ENCODE measurements around the gene MEPCE.
A peak's percentile ranks its signal among the peaks of the same experiment; 100 is the strongest.

The MEPCE gene

GRCh38 chr7:100476903-100477870, 47.6 kb downstream of the MEPCE start (continued):
- TF ChIP-seq ZNF558 (tag by site-specific recombination; IDR thresholded peaks at IDR 0.05) = no peak
- TF ChIP-seq KLF10 (tag by site-specific recombination; IDR thresholded peaks at IDR 0.05) = peak; percentile 47; the same call in 1 of the 2 replicates
- TF ChIP-seq, protein P1, sequence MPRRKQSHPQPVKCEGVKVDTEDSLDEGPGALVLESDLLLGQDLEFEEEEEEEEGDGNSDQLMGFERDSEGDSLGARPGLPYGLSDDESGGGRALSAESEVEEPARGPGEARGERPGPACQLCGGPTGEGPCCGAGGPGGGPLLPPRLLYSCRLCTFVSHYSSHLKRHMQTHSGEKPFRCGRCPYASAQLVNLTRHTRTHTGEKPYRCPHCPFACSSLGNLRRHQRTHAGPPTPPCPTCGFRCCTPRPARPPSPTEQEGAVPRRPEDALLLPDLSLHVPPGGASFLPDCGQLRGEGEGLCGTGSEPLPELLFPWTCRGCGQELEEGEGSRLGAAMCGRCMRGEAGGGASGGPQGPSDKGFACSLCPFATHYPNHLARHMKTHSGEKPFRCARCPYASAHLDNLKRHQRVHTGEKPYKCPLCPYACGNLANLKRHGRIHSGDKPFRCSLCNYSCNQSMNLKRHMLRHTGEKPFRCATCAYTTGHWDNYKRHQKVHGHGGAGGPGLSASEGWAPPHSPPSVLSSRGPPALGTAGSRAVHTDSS (tag by site-specific recombination; IDR thresholded peaks at IDR 0.05) = 0 out of 2 replicates have a peak, but pooled peaks have one; percentile 9
- no peak for TF ChIP-seq ZNF211 (tag by site-specific recombination; IDR thresholded peaks at IDR 0.05; ENCODE audit: low read depth)
- TF ChIP-seq HIC1 (tag by site-specific recombination; IDR thresholded peaks at IDR 0.05) = peak; percentile 49
- TF ChIP-seq ZNF792 (tag by site-specific recombination; IDR thresholded peaks at IDR 0.05) = no peak
- TF ChIP-seq SALL2 (tag by site-specific recombination; IDR thresholded peaks at IDR 0.05; ENCODE audit: borderline replicate concordance) = no peak
- TF ChIP-seq, protein P2, sequence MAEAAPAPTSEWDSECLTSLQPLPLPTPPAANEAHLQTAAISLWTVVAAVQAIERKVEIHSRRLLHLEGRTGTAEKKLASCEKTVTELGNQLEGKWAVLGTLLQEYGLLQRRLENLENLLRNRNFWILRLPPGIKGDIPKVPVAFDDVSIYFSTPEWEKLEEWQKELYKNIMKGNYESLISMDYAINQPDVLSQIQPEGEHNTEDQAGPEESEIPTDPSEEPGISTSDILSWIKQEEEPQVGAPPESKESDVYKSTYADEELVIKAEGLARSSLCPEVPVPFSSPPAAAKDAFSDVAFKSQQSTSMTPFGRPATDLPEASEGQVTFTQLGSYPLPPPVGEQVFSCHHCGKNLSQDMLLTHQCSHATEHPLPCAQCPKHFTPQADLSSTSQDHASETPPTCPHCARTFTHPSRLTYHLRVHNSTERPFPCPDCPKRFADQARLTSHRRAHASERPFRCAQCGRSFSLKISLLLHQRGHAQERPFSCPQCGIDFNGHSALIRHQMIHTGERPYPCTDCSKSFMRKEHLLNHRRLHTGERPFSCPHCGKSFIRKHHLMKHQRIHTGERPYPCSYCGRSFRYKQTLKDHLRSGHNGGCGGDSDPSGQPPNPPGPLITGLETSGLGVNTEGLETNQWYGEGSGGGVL (tag by site-specific recombination; IDR thresholded peaks at IDR 0.05) = peak; percentile 39; the same call in 1 of the 2 replicates
- TF ChIP-seq ZNF26 (tag by site-specific recombination; IDR thresholded peaks at IDR 0.05) = no peak
- no peak for TF ChIP-seq SP7 (tag by site-specific recombination; IDR thresholded peaks at IDR 0.05)
- TF ChIP-seq ZFP41 (tag by site-specific recombination; IDR thresholded peaks at IDR 0.05; ENCODE audit: borderline replicate concordance) = no peak
- no peak for TF ChIP-seq ZNF449 (tag by site-specific recombination; IDR thresholded peaks at IDR 0.05)
- peak; percentile 89 for TF ChIP-seq GLIS1 (tag by site-specific recombination; IDR thresholded peaks at IDR 0.05)
- TF ChIP-seq ZBTB20 (tag by site-specific recombination; IDR thresholded peaks at IDR 0.05) = peak; percentile 16; the same call in 1 of the 2 replicates
- TF ChIP-seq, protein P3, sequence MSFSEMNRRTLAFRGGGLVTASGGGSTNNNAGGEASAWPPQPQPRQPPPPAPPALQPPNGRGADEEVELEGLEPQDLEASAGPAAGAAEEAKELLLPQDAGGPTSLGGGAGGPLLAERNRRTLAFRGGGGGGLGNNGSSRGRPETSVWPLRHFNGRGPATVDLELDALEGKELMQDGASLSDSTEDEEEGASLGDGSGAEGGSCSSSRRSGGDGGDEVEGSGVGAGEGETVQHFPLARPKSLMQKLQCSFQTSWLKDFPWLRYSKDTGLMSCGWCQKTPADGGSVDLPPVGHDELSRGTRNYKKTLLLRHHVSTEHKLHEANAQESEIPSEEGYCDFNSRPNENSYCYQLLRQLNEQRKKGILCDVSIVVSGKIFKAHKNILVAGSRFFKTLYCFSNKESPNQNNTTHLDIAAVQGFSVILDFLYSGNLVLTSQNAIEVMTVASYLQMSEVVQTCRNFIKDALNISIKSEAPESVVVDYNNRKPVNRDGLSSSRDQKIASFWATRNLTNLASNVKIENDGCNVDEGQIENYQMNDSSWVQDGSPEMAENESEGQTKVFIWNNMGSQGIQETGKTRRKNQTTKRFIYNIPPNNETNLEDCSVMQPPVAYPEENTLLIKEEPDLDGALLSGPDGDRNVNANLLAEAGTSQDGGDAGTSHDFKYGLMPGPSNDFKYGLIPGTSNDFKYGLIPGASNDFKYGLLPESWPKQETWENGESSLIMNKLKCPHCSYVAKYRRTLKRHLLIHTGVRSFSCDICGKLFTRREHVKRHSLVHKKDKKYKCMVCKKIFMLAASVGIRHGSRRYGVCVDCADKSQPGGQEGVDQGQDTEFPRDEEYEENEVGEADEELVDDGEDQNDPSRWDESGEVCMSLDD (tag by site-specific recombination; IDR thresholded peaks at IDR 0.05) = peak; percentile 8; the same call in 1 of the 2 replicates
- TF ChIP-seq ZNF785 (tag by site-specific recombination; IDR thresholded peaks at IDR 0.05) = no peak
- no peak for TF ChIP-seq ZNF426 (tag by site-specific recombination; IDR thresholded peaks at IDR 0.05)
- TF ChIP-seq, protein P4, sequence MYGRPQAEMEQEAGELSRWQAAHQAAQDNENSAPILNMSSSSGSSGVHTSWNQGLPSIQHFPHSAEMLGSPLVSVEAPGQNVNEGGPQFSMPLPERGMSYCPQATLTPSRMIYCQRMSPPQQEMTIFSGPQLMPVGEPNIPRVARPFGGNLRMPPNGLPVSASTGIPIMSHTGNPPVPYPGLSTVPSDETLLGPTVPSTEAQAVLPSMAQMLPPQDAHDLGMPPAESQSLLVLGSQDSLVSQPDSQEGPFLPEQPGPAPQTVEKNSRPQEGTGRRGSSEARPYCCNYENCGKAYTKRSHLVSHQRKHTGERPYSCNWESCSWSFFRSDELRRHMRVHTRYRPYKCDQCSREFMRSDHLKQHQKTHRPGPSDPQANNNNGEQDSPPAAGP (tag by site-specific recombination; IDR thresholded peaks at IDR 0.05) = peak; percentile 40; the same call in 1 of the 2 replicates

All from HEK293 (cell line).